H1 (cell line): ENCODE data around the gene NXPH1. TPM values are rescaled to one million over a fixed set of nuclear protein-coding genes. Genes with fewer than 3 reads are reported as not detected.

Source experiments
- BRCA1 ChIP-seq: IDR thresholded peaks from 2 replicates; pipeline ENCODE4 v1.6.1; 2012; ENCODE audit warnings: low read depth, low read length, improper control_type of control experiment
- CBX8 ChIP-seq: fragments of 300-800, 300-1000 bp; sonication (generic); IDR thresholded peaks from 2 replicates; pipeline ENCODE4 v1.7.1; 2016; ENCODE audit warnings: low read depth, low read length, borderline replicate concordance
- KDM5A ChIP-seq: fragments of 200-600 bp; IDR thresholded peaks from 2 replicates; pipeline ENCODE4 v1.7.1; 2012; ENCODE audit warnings: mild to moderate bottlenecking, low read length, inconsistent platforms, mixed read lengths
- TCF12 ChIP-seq: IDR thresholded peaks from 2 replicates; pipeline ENCODE4 v1.6.1; 2011; ENCODE audit warnings: low read depth, mild to moderate bottlenecking, low read length
- polyA plus RNA-seq, 7 experiments: library from polyadenylated mRNA; depleted of rRNA in 3 of 7; stranded (reverse) in 5 of 7; unstranded in 2 of 7; fragments of >200 nt in 5 of 7; fragments of 200-250 nt in 2 of 7; gene quantifications; 1 replicate in 5 of 7; 2 replicates in 1 of 7; 4 replicates in 1 of 7; pipeline versions ENCODE4 v1.2.1 to v1.2.3, GENCODE V29; 2011 to 2013; ENCODE audit warnings: missing spikeins in 2 of 7, mixed read lengths in 2 of 7
- total RNA-seq: library from RNA; stranded (reverse); fragmentation: NEBNext Ultra II Directional; extraction: Animal tissue kit (Norgen Biotek cat#: 25700); gene quantifications from 2 replicates; pipeline ENCODE4 v1.2.1, GENCODE V29; 2021
- TF ChIP-seq, protein P1 (sequence below), 3 experiments: IDR thresholded peaks; 1 replicate in 2 of 3; 2 replicates in 1 of 3; pipeline versions ENCODE4 v1.5.1 to v1.6.1; 2011; ENCODE audit warnings: low read length in 3 of 3, mild to moderate bottlenecking in 3 of 3, inconsistent platforms in 2 of 3, low read depth in 1 of 3, moderate library complexity in 1 of 3; ENCODE audit not compliant: insufficient read depth in 1 of 3; ENCODE audit errors: control extremely low read depth in 1 of 3

Gene NXPH1
- total and polyA plus RNA-seq, 2 of the 8 experiments (the other 6 are each of a cell fraction or from before 2014, with no cell fraction given): 0.14 to 1.0 TPM

DNA sequence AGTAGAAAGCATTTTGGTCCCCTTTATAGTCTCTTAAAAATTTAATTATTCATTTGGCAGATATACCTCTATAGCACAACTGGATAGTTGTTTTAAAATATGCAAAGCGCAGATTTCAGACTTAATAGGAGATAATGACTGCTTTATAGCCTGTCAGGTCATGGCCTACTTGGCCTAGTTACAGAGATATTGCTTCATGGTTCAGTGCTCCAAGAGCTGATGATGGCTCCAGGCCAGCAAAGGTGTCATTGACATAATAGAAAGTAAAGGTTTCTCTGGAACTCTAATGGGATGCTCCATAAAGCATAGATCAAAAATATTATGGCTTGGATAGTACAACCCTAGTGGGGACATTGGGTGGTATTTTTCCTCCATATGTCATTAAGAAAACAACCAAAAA lies 285.7 kb downstream of the NXPH1 start (continued):
- TF ChIP-seq CBX8: no peak
- no peak for TF ChIP-seq BRCA1
- no peak for TF ChIP-seq TCF12
- TF ChIP-seq, protein P1, sequence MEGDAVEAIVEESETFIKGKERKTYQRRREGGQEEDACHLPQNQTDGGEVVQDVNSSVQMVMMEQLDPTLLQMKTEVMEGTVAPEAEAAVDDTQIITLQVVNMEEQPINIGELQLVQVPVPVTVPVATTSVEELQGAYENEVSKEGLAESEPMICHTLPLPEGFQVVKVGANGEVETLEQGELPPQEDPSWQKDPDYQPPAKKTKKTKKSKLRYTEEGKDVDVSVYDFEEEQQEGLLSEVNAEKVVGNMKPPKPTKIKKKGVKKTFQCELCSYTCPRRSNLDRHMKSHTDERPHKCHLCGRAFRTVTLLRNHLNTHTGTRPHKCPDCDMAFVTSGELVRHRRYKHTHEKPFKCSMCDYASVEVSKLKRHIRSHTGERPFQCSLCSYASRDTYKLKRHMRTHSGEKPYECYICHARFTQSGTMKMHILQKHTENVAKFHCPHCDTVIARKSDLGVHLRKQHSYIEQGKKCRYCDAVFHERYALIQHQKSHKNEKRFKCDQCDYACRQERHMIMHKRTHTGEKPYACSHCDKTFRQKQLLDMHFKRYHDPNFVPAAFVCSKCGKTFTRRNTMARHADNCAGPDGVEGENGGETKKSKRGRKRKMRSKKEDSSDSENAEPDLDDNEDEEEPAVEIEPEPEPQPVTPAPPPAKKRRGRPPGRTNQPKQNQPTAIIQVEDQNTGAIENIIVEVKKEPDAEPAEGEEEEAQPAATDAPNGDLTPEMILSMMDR (IDR thresholded peaks at IDR 0.05; ENCODE audit: control extremely low read depth in 1 of 3, insufficient read depth in 1 of 3, low read depth in 1 of 3, low read length in 3 of 3): no peak
- TF ChIP-seq KDM5A: no peak
